HepG2 (cell line): ENCODE results near the gene WNT2B. TPM values are rescaled to one million over a fixed set of nuclear protein-coding genes. Genes with fewer than 3 reads are reported as not detected.

Source experiments
- ATAC-seq: fragments of 200-7000 bp; cut with Tn5 transposase; 3 replicates; pipeline ENCODE4 v1.9.1; 2020; ENCODE audit warnings: mild to moderate bottlenecking, moderate library complexity
- BruUV-seq: library from RNA; stranded (reverse); fragments of 400-500 nt; replicated peaks from 2 replicates; lab custom pipeline; 2021; lab: Mats Ljungman, UMichigan
- CTCF ChIA-PET: fragments of 300-600 bp; formaldehyde crosslinking; extraction: SDS; loops from one replicate; lab custom pipeline; 2021; ENCODE audit warnings: low total read pairs, inconsistent platforms, low intra/inter-chr PET ratio; lab: Yijun Ruan, JAX
- POLR2A ChIA-PET: fragments of 350-600 bp; sonication (Branson Sonifier 250); formaldehyde crosslinking; loops from one replicate; lab custom pipeline; 2020; ENCODE audit warnings: antibody characterized with exemption, inconsistent platforms; lab: Yijun Ruan, JAX
- DNase-seq: peaks from one replicate; pipeline ENCODE4 v3.0.0-alpha.2; 2015; ENCODE audit warnings: low spot score
- FAIRE-seq: peaks from 3 replicates; lab custom pipeline; 2011; peaks lifted over from hg19 to GRCh38; lab: Jason Lieb, UNC
- H2AFZ ChIP-seq: one replicate; pipeline ENCODE4 v1.6.1; 2011; ENCODE audit warnings: low read length, inconsistent platforms
- H3K27ac ChIP-seq: fragments of 300-600 bp; 3 replicates; pipeline ENCODE4 v1.8.0; 2011; ENCODE audit warnings: mixed run types, mild to moderate bottlenecking, mixed read lengths, low read length, inconsistent platforms; ENCODE audit not compliant: insufficient read depth; ENCODE audit errors: extremely low read length
- H3K27me3 ChIP-seq, 2 experiments: fragments of 200-600 bp in 1 of 2; 2 replicates in 1 of 2; 3 replicates in 1 of 2; pipeline versions ENCODE4 v1.6.0 to v1.8.0; 2011; ENCODE audit warnings: low read length in 2 of 2, mild to moderate bottlenecking in 2 of 2, moderate library complexity in 2 of 2, inconsistent platforms in 1 of 2; ENCODE audit not compliant: insufficient read depth in 2 of 2, control insufficient read depth in 1 of 2
- H3K36me3 ChIP-seq, 2 experiments: fragments of 200-600 bp in 1 of 2; replicated peaks in 1 of 2; 2 replicates in 1 of 2; 3 replicates in 1 of 2; pipeline versions ENCODE4 v1.5.1 to v1.8.0; 2011; ENCODE audit warnings: low read length in 2 of 2, inconsistent platforms in 1 of 2; ENCODE audit not compliant: insufficient read depth in 2 of 2, control insufficient read depth in 1 of 2
- H3K4me1 ChIP-seq: 2 replicates; pipeline ENCODE4 v1.5.1; 2012; ENCODE audit warnings: low read length, inconsistent platforms; ENCODE audit not compliant: insufficient read depth
- H3K4me2 ChIP-seq: 2 replicates; pipeline ENCODE4 v1.6.0; 2011; ENCODE audit warnings: low read depth, low read length, inconsistent platforms
- H3K4me3 ChIP-seq, 3 experiments: fragments of 200-600 bp in 1 of 3; sonication (generic), shearing (Covaris generic) in 1 of 3; replicated peaks in 1 of 3; 2 replicates each; pipeline ENCODE4 v1.5.1; 2011 to 2016; ENCODE audit warnings: low read length in 3 of 3, inconsistent platforms in 2 of 3, low read depth in 2 of 3, mild to moderate bottlenecking in 2 of 3, control low read depth in 1 of 3, mixed read lengths in 1 of 3; ENCODE audit not compliant: insufficient read depth in 1 of 3
- H3K79me2 ChIP-seq: one replicate; pipeline ENCODE4 v1.6.1; 2011; ENCODE audit warnings: low read length, inconsistent platforms; ENCODE audit not compliant: insufficient read depth
- H3K9ac ChIP-seq: 2 replicates; pipeline ENCODE4 v1.6.0; 2011; ENCODE audit warnings: mild to moderate bottlenecking, low read depth, low read length, inconsistent platforms; ENCODE audit not compliant: insufficient read depth
- H3K9me3 ChIP-seq: 2 replicates; pipeline ENCODE4 v1.5.1; 2012; ENCODE audit warnings: mild to moderate bottlenecking, low read length
- H4K20me1 ChIP-seq: 2 replicates; pipeline ENCODE4 v1.6.0; 2011; ENCODE audit warnings: inconsistent platforms, mild to moderate bottlenecking, low read length, moderate library complexity; ENCODE audit not compliant: insufficient read depth
- BORCS8-MEF2B ChIP-seq: sonication (generic); formaldehyde crosslinking; IDR thresholded peaks from 2 replicates; pipeline ENCODE4 v1.8.0; 2022; ENCODE audit warnings: mild to moderate bottlenecking, missing genetic modification reagents
- EHMT2 ChIP-seq: fragments of 200-600 bp; sonication (generic); IDR thresholded peaks from 2 replicates; pipeline ENCODE4 v1.7.0; 2017; ENCODE audit warnings: antibody characterized with exemption, low read depth, low read length, borderline replicate concordance
- HMGXB3 ChIP-seq: sonication (generic); formaldehyde crosslinking; IDR thresholded peaks from 2 replicates; pipeline ENCODE4 v1.4.0; 2020; ENCODE audit warnings: missing genetic modification reagents, borderline replicate concordance
- HNRNPH1 ChIP-seq: fragments of 200-400 bp; formaldehyde crosslinking; optimal IDR thresholded peaks from 2 replicates; pipeline ENCODE3; 2017; ENCODE audit warnings: mild to moderate bottlenecking, low read depth, low read length
- SMAD3 ChIP-seq: sonication (generic); formaldehyde crosslinking; IDR thresholded peaks from 2 replicates; pipeline ENCODE4 v1.4.0; 2020; ENCODE audit warnings: missing genetic modification reagents
- SRSF1 ChIP-seq: fragments of 200-400 bp; formaldehyde crosslinking; optimal IDR thresholded peaks from 2 replicates; pipeline ENCODE3; 2017; ENCODE audit warnings: mild to moderate bottlenecking, low read depth, low read length, moderate library complexity
- ZBTB20 ChIP-seq: sonication (generic); formaldehyde crosslinking; IDR thresholded peaks from 2 replicates; pipeline ENCODE4 v1.8.1; 2023; ENCODE audit warnings: missing genetic modification reagents, low read depth, mild to moderate bottlenecking, borderline replicate concordance
- ZNF580 ChIP-seq: IDR thresholded peaks from 2 replicates; pipeline ENCODE4 v1.6.1; 2016; ENCODE audit warnings: low read depth, borderline replicate concordance
- in situ Hi-C: cut with HindIII; loops from 2 replicates; pipeline ENCODE4 v1.10.0; 2017; ENCODE audit warnings: low pct_unique_long_range_greater_than_20kb; ENCODE audit not compliant: extremely low pct_ligation_motif_present
- intact Hi-C: fragments of 100-400 bp; cut with micrococcal nuclease; formaldehyde crosslinking; loops from one replicate; pipeline ENCODE4 v1.10.0; 2022; ENCODE audit not compliant: unreplicated experiment
- polyA plus RNA-seq, 8 experiments: library from polyadenylated mRNA; depleted of rRNA in 3 of 8; stranded (reverse) in 7 of 8; unstranded in 1 of 8; fragments of >200 nt; fragmentation: Illumina TruSeq in 4 of 8; extraction: Trizol in 4 of 8; gene quantifications; 2 replicates each; pipeline versions ENCODE4 v1.2.1 to v1.2.3, GENCODE V29; 2011 to 2016; ENCODE audit warnings: low read depth in 4 of 8, missing spikeins in 1 of 8, mixed read lengths in 1 of 8; ENCODE audit not compliant: insufficient read depth in 1 of 8
- total RNA-seq, 5 experiments: library from RNA; depleted of rRNA; stranded (reverse); fragments of >200 nt; fragmentation: Illumina TruSeq; extraction: Trizol; gene quantifications; 2 replicates each; pipeline ENCODE4 v1.2.3, GENCODE V29; 2016; ENCODE audit warnings: low read depth in 1 of 5
- TF ChIP-seq, protein P1 (sequence below): sonication (generic); formaldehyde crosslinking; IDR thresholded peaks from 2 replicates; pipeline ENCODE4 v1.8.1; 2023; ENCODE audit warnings: mild to moderate bottlenecking, moderate library complexity, missing genetic modification reagents
- TF ChIP-seq, protein P2 (sequence below): sonication (generic); formaldehyde crosslinking; IDR thresholded peaks from 2 replicates; pipeline ENCODE4 v1.9.0; 2021; ENCODE audit warnings: missing genetic modification reagents, borderline replicate concordance

The WNT2B gene
- total and polyA plus RNA-seq, 2 of the 13 experiments (the other 11 are each of a cell fraction or from before 2014, with no cell fraction given), result 0.11 to 0.32 TPM

DNA sequence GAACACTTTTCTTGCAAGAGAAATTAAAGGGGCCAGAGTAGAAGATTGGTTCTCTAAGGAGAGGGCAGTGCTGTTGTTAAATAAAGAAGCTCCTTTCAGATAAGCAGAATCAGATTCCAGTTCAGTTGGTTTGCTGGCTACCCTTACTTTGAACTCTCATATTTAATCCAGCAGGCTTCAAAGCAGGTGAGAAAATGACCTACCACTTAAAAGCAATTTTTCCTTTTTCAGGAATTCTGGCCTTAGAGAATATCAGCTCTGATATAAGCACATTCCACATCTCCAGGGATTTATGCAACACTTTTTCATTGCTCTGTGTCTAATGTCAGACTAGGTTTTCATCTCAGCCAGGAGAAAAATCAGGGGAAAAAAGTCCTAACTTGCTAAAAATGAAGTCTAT lies 28.7 kb downstream of the WNT2B start:
- no TSS peak for BruUV-seq

More for the DNA sequence above, 28.7 kb downstream of the WNT2B start:
- Histone ChIP-seq H2AFZ (no peak overlapping the region), H3K36me3 (peaks cover 0 to 10% of the 10 kb centered on the region in 2 experiments; a peak in 2 of 5 replicates), H3K27ac (no peak overlapping the region), H3K4me3 (no peak overlapping the region), H4K20me1 (no peaks in the 10 kb centered on the region), H3K4me1 (no peaks in the 10 kb centered on the region), H3K9ac (no peak overlapping the region), H3K27me3 (no peaks in the 10 kb centered on the region), H3K9me3 (no peaks in the 10 kb centered on the region), H3K79me2 (no peaks in the 10 kb centered on the region), H3K4me2 (no peak overlapping the region)
- ATAC-seq (no peak), DNase-seq (no peak), FAIRE-seq (no peak)
- intact Hi-C loops, result no loop called here
- in situ Hi-C loops, result no loop called here
- TF ChIP-seq, protein P1, sequence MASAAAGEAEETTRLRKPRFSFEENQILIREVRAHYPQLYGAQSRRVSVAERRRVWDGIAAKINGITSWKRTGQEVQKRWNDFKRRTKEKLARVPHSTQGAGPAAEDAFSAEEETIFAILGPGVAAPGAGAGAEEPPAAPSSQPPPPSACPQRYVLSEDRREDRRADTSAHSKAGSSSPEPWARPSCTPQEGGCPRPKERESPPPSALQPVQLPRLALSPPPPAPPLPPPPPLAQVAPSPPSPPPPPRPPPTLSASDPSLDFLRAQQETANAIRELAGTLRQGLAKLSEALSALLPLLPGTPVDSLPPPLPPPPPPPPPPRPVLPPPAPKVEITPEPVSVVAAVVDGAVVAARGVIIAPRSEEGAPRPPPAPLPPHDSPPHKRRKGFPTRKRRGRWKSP (CRISPR knock-in tag), result no peak
- TF ChIP-seq HNRNPH1 (no peak), SMAD3 (CRISPR knock-in tag) (no peak), HMGXB3 (CRISPR knock-in tag) (no peak), BORCS8-MEF2B (CRISPR knock-in tag) (no peak), ZNF580 (CRISPR knock-in tag) (no peak), SRSF1 (no peak), EHMT2 (no peak), ZBTB20 (no peak)
- TF ChIP-seq, protein P2, sequence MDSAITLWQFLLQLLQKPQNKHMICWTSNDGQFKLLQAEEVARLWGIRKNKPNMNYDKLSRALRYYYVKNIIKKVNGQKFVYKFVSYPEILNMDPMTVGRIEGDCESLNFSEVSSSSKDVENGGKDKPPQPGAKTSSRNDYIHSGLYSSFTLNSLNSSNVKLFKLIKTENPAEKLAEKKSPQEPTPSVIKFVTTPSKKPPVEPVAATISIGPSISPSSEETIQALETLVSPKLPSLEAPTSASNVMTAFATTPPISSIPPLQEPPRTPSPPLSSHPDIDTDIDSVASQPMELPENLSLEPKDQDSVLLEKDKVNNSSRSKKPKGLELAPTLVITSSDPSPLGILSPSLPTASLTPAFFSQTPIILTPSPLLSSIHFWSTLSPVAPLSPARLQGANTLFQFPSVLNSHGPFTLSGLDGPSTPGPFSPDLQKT (CRISPR knock-in tag), result no peak
- POLR2A ChIA-PET, result interaction anchor here (0.5 kb wide), 1 partner anchor 11 kb away, joined by 3 read pairs; no protein-coding TSS in a partner anchor
- CTCF ChIA-PET, result no interaction called here
